Subcutaneous adipose tissue (tissue), 4 donors: ENCODE measurements around the gene BEST4. TPM values are rescaled to one million over a fixed set of nuclear protein-coding genes. Genes with fewer than 3 reads are reported as not detected.

Source experiments
- total RNA-seq, 4 donors: library from RNA; depleted of rRNA; stranded (reverse); fragments of >200 nt; gene quantifications; one replicate each; pipeline ENCODE4 v1.1.0, GENCODE V29; 2016
- TF ChIP-seq, protein P1 (sequence below): fragments of 450-650 bp; IDR thresholded peaks from one replicate; pipeline ENCODE4 v1.5.1; 2016; ENCODE audit warnings: low read depth, mild to moderate bottlenecking, control low read depth, antibody characterized with exemption, moderate library complexity

BEST4 gene
- total RNA-seq, 4 donors from 2014 or later = 0.34 to 0.75 TPM; not detected in 2

DNA sequence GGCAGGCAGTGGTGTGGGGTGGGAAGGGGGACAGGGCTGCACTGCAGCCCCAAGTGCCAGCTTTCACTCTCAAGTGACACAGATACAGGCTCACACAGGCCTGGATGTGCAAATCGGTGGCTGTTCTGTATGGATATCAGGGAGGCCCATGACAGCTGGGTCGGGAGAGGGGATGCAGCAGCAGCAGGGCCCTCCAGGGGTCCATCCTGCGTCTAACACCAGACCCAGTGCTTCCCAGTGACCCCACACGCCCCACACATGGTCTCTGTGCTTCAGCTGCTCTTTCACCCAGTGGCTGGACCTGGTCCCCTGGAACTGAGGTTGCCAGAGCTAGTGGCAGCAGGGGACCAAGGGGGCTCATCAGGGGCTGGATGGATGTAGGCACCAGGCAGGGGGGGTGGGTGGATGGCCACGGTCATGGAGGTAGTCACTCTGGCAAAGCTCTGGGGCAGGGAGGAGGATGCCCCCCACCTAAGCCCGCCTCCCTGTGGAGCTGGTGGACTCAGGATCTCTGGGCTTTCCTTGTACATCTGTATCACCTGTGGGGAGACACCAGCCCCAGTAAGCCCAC lies 34.2 kb upstream of the BEST4 start:
- TF ChIP-seq, protein P1, sequence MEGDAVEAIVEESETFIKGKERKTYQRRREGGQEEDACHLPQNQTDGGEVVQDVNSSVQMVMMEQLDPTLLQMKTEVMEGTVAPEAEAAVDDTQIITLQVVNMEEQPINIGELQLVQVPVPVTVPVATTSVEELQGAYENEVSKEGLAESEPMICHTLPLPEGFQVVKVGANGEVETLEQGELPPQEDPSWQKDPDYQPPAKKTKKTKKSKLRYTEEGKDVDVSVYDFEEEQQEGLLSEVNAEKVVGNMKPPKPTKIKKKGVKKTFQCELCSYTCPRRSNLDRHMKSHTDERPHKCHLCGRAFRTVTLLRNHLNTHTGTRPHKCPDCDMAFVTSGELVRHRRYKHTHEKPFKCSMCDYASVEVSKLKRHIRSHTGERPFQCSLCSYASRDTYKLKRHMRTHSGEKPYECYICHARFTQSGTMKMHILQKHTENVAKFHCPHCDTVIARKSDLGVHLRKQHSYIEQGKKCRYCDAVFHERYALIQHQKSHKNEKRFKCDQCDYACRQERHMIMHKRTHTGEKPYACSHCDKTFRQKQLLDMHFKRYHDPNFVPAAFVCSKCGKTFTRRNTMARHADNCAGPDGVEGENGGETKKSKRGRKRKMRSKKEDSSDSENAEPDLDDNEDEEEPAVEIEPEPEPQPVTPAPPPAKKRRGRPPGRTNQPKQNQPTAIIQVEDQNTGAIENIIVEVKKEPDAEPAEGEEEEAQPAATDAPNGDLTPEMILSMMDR = no peak

DNA sequence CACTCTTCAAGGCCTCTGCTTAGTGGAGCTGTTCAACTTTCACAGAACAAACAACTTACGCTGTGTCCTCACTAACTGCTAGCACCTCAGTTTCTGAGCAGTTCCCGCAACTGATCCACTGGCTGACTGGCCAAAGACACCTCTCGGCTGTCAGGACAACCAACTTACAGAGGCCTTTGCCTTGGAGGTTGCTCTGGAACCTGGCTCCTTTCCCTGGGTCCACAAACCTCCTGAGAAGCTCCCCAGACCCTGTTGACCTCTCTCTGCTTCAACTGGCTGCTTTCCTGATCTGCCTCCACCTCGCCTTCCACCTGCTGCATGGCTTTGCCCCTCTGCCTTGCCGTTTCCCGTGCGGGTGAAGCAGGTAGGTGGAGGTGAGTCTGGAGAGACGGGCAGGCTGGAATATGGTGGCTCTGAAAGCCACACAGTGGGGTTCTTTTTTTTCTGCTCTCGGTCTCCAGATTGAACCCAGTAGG lies 33.3 kb upstream of the BEST4 start:
- TF ChIP-seq, protein P1 = no peak

DNA sequence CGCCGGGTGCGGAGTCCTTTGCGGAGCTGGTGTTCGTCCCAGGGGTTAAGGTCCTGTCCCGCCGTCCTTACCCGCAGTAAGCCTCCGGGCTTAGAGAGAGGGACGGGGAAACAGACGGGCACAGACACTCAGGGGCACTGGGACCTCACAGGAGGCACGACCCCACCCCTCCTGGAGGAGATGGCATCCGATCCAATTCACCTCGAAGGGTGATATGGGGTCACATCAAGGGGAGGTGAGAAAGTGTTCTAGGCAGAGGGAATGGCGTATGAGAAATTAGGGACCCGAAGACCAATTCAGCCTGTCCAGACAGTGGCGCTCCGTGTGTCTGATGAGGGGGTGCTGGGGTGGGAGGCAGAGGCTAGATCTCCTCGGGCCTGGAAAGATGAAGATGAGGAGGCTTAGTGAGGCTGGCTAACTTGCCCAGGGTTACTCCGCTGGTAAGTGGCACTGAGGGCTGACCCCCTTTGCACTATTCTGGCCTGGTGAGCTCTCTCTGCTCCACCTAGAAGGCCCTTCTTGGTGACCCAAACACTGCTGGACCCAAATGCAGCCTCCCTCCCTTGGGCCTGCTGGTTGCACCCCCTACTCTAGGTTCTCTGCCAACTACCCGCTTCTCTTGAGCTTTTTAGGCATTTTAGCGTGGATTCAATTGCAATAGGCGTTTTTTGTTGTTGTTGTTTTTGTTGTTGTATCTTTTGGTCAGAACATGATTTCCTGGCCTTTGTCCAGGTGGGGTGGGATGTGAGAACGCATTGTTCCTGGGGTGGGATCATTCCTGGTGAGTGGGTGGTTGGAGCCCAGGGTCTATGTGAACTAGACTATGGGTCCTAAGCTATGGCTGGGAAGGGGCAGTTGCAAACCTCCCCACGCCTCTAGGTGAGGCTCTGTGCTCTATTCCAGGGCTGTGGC lies 32.6 kb upstream of the BEST4 start:
- TF ChIP-seq, protein P1 = no peak

DNA sequence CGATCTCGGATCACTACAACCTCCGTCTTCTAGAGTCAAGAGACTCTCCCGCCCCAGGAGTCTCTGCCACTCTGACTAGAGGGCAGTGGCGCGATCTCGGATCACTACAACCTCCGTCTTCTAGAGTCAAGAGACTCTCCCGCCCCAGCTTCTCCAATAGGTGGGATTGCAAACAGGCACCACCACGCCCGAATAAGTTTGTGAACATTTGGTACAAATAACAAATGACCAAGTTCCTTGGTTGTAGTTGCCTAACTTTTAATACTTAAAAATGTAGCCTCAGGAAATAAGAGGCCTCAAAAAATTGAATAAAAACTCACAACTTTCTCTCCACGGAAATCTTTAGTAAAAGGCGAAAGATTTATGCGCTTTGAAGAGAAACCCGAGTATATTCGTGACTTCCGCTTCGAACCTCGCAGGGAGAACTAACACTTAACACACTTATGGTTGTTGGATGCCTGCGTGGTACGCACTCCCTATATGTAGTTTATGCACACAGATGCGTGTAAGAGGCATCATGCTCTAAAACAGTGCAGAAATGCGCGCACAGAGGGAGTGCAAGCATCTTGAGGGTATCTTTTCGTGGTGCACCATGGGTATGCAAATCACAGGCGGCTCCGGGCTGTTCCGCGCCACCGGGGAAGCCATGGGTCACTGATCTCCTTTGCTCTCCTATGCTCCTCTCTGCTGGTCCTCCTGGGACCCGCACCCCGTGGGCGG lies 31.8 kb upstream of the BEST4 start:
- TF ChIP-seq, protein P1 = no peak

DNA sequence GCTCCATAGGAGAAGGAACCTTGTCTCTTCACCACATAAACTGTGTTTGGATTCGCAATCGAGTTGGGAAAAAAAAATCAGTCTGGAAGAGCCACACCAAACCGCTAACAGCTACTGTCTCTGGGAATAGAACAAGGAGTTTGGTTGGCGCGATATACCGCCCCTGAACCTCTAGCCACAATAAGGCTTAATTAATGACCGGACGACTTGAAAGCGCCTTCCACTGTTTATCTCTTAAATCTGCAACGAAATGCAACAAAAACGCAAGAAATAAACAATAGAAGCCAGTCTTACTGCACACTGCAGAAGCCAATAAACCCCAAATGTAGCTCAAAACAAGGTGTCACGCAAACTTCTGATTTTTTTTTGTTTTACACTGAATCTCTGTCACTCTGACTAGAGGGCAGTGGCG lies 31.2 kb upstream of the BEST4 start:
- TF ChIP-seq, protein P1 = no peak

DNA sequence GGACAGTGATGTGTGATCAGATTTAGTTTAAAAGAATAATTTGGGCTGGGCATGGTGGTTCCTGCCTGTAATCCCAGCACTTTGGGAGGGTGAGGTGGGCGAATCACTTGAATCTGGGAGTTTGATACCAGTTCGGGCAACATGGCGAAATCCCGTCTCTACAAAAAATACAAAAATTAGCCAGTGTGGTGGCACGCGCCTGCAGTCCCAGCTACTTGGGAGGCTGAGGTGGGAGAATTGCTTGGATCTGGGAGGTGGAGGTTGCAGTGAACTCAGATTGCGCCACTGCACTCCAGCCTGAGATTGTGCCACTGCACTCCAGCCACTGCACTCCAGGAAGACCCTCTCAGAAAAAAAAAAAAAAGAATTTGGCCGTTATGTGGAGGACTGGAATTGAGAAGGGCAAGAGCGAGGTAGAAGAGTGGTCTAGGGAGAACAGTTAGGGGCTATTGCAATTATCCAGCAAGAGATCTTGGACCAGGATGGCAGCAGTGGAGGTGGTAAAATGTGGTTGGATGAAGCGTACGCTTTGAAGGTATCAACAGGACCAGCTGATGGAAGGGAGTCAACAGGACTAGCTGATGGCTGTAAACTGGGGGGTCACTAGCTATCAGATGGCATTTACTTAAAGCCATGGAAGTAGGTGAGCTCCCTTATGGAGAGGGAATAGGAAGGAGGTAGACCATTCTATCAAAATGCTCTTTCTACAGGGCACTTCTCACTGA lies 30.0 kb upstream of the BEST4 start:
- TF ChIP-seq, protein P1 = no peak
